Activated T-helper 17 cell treated with anti-CD3 and anti-CD28 coated beads, Interleukin-2, amount 50 U/mL, for 72 hours (primary cell): ENCODE results near the gene ARMH4. TPM values are rescaled to one million over a fixed set of nuclear protein-coding genes. Genes with fewer than 3 reads are reported as not detected.

Source experiments
- ATAC-seq: fragments of 150-1000 bp; cut with Tn5 transposase; replicated peaks from 2 replicates; pipeline ENCODE4 v1.10.0; 2021; ENCODE audit warnings: mild to moderate bottlenecking, moderate library complexity
- H3K27ac Mint-ChIP-seq: one replicate; pipeline ENCODE4 v1.8.0; 2022; ENCODE audit warnings: mixed read lengths
- H3K27me3 Mint-ChIP-seq: one replicate; pipeline ENCODE4 v1.8.0; 2022; ENCODE audit warnings: mixed read lengths
- H3K36me3 Mint-ChIP-seq: one replicate; pipeline ENCODE4 v1.8.0; 2022; ENCODE audit warnings: low read depth, mild to moderate bottlenecking, mixed read lengths
- H3K4me1 Mint-ChIP-seq: one replicate; pipeline ENCODE4 v1.8.0; 2022; ENCODE audit warnings: mixed read lengths
- H3K4me3 Mint-ChIP-seq: one replicate; pipeline ENCODE4 v1.8.0; 2022; ENCODE audit warnings: mild to moderate bottlenecking, mixed read lengths
- H3K9me3 Mint-ChIP-seq: one replicate; pipeline ENCODE4 v1.8.0; 2022; ENCODE audit warnings: mixed read lengths
- total RNA-seq, 2 donors: library from RNA; stranded (reverse); gene quantifications; one replicate each; pipeline ENCODE4 v1.2.3, GENCODE V29; 2022

The ARMH4 gene
- total RNA-seq, 2 donors from 2014 or later: not detected

DNA sequence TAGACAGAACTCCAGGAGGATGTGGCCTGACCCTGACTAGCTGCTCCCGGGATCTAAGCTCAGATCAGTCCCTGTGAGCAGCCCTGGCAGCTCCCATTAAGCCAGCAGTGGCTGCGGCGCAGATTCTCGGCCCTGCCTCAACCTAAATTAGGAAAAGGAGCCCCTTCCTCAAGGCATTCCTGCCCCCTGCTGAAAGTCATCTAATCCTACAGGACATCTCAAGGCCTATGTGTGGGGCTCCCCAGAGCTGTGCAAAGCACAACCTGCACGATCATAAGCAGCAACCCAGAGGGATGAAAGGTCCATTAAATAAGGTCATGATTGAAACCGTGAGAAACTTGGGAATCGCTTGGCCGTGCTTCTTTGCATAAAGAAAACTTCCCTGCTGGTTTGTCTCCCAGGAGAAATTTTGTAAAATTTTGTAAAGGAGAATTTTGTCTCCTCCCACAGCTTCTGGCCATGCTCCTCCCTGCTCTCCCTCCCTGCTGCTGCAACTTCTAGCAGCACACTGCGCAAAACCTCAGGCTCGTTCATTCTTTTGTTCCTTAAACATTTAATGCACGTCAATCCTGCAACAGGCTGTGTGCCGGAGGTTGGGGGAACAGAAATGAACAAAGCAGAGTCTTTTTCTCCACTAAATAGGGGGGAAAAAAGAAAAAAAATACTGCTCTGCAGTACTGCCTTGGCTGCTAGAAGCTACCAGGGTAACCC is 189.5 kb downstream of the ARMH4 start:
- Mint-ChIP-seq H3K36me3 (no peaks in the 10 kb centered on the region), H3K9me3 (no peaks in the 10 kb centered on the region), H3K4me1 (no peaks in the 10 kb centered on the region), H3K27ac (no peak overlapping the region), H3K4me3 (no peak overlapping the region), H3K27me3 (peaks cover 9% of the 10 kb centered on the region)
- ATAC-seq: no peak

DNA sequence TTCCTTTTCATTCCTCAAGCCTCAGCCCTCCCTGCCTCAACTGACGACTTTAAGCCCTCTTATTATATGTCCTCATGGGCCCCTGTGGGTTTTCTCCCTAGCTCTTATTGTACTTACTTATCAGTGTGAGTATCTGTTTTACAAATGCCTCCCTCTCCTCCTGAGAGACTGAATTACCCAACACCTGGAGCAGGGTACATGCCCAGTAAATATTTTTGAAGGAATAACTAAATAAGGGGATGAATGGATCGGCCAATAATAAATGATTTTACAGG is 190.3 kb downstream of the ARMH4 start:
- no peak for ATAC-seq
- Mint-ChIP-seq H3K4me3 (no peak overlapping the region), H3K36me3 (no peaks in the 10 kb centered on the region), H3K4me1 (no peaks in the 10 kb centered on the region), H3K27ac (no peak overlapping the region), H3K9me3 (no peaks in the 10 kb centered on the region), H3K27me3 (peaks cover 9% of the 10 kb centered on the region)

DNA sequence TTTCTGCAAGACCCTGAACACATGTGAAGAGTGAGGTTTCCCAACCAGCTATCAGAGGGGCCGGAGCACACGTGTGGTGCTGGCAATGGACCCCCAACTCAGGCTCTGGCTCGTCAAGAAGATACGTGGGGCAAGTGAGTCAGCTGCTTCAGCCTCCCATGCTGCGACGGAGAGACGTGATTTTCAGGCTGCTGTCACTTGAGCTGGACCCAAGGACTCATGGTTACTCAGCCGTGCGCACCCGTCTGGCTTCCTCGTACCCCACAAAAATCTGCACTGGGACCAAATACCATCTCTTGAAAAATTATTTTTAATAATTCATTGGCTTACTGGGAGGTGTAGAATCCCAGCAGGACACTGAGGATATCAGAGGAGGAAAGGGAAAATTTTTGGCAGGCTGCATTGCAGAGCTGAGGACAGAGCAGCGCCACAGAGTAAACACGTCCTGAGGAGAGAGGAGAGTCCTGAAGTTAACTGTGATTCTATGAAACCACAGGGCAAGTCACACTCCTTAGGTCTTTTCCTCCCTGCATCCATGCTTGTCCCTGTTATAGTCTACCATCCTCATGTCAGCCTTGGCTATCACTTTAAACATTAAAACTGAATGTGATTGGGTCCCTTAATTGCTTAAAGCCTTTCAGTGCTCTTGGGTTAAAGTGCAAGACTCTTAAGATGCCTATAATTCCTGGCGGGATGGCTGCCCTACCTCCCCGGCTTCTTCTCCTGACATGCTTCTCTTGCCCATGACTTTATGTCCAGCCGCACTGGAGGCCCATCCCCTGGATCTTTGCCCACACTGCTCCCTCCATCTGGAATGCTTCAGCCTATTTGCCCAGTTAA is 190.8 kb downstream of the ARMH4 start:
- Mint-ChIP-seq H3K27me3 (peaks cover 9% of the 10 kb centered on the region), H3K36me3 (no peaks in the 10 kb centered on the region), H3K4me3 (no peak overlapping the region), H3K9me3 (no peaks in the 10 kb centered on the region), H3K27ac (no peak overlapping the region), H3K4me1 (no peaks in the 10 kb centered on the region)
- ATAC-seq: no peak

DNA sequence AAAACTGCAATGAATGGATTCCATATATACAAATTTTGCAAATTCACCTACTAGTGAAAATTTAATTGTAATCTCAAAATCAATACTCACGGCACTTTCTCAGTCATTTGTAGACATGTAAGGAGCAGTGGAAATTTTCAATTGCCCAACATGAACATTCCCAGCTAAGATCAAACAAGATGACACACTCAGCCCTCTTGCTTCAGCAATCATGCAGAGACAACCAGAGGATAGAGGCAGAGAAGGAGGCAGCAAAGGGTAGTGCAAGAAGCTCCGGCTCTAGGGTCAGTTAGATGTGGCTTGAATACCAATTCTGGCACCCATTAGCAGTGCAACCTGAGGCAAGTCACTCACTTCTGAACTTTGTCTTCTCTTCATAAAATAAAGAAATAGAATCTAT is 194.6 kb downstream of the ARMH4 start:
- no peak overlapping the region for H3K27ac Mint-ChIP-seq
- H3K4me1 Mint-ChIP-seq: no peaks in the 10 kb centered on the region
- no peaks in the 10 kb centered on the region for H3K36me3 Mint-ChIP-seq
- H3K27me3 Mint-ChIP-seq: peaks cover 11% of the 10 kb centered on the region
- ATAC-seq: no peak
- no peaks in the 10 kb centered on the region for H3K9me3 Mint-ChIP-seq
- H3K4me3 Mint-ChIP-seq: no peak overlapping the region

Other genes with a start within 250 kb of the ARMH4 start
- 10 to 100 TPM; 33.4 to 37.0 TPM for gene ACTR10, start 47.9 kb upstream of the ARMH4 start, total RNA-seq
- 100 to 1,000 TPM; 190 to 352 TPM for gene PSMA3, start 92.6 kb upstream of the ARMH4 start, total RNA-seq
- gene ARID4A, start 146.3 kb upstream of the ARMH4 start, total RNA-seq: 10 to 100 TPM; 31.2 to 40.8 TPM
- gene TOMM20L, start 243.7 kb upstream of the ARMH4 start, total RNA-seq: not detected